VCaP (cell line): ENCODE results near the gene CYP2B6.
"Not testable (repeated sequence)": the region's sequence is repeated elsewhere in the genome, so short reads cannot be mapped to it uniquely, and the experiment has no call there.

Experiments
- H3K27ac ChIP-seq: fragments of 450-650 bp; 2 replicates; pipeline ENCODE4 v1.5.1; 2017
- CTCF ChIP-seq: fragments of 450-650 bp; conservative IDR thresholded peaks from 2 replicates; pipeline ENCODE4 v1.5.1; 2017; ENCODE audit warnings: mild to moderate bottlenecking, moderate library complexity

CYP2B6 gene

GRCh38 chr19:40976134-40976533 is 14.9 kb upstream of the CYP2B6 start:
- no peak overlapping the region for H3K27ac ChIP-seq
- TF ChIP-seq CTCF: no peak

DNA sequence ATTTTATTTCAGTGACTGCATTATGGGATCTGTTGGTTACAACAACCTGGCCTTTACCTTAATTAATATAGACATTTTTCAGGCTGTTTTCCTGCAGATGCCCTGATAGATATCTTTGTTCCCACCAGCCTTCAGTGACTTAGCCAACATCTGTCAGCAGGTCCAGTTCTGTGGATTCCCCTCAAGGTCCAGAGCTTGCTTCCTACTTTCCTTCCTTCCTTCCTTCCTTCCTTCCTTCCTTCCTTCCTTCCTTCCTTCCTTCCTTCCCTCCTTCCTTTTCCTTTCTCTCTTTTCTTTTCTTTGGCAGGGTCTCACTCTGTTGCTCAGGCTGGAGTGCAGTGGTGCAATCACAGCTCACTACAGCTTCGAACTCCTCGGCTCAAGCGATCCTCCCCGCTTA is 14.4 kb upstream of the CYP2B6 start:
- no peak overlapping the region for H3K27ac ChIP-seq
- TF ChIP-seq CTCF: no peak

- not testable (repeated sequence) for H3K27ac ChIP-seq
These were observed 11.3 kb upstream of the CYP2B6 start for GRCh38 chr19:40979759-40980158.

- not testable (repeated sequence) for H3K27ac ChIP-seq
These were observed 10.2 kb upstream of the CYP2B6 start for GRCh38 chr19:40980743-40981442.

DNA sequence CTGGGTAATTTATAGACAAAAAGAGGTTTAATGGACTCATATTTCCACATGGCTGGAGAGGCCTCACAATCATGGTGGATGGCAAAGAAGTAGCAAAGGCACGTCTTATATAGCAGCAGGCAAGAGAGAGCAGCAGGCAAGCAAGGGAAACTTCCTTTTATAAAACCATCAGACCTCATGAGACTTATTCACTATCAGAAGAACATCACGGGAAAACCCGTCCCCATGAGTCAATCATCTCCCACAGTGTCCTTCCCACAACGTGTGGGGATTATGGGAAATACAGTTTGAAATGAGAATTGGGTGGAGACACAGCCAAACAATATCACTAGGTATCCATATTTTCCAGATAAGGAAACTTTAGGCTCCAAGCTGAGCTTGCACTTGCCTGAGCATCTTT is 9.5 kb upstream of the CYP2B6 start:
- no peak for TF ChIP-seq CTCF
- no peak overlapping the region for H3K27ac ChIP-seq

GRCh38 chr19:40982594-40983101 is 8.4 kb upstream of the CYP2B6 start:
- H3K27ac ChIP-seq: no peak overlapping the region
- TF ChIP-seq CTCF: no peak

GRCh38 chr19:40989453-40989852 is 1.6 kb upstream of the CYP2B6 start:
- TF ChIP-seq CTCF: no peak
- H3K27ac ChIP-seq: no peak overlapping the region

- H3K27ac ChIP-seq: no peak overlapping the region
- TF ChIP-seq CTCF: no peak
These were observed 4.3 kb downstream of the CYP2B6 start for GRCh38 chr19:40995355-40995754.

GRCh38 chr19:40999018-40999417 is 7.9 kb downstream of the CYP2B6 start:
- not testable (repeated sequence) for H3K27ac ChIP-seq
